Transverse colon (tissue), 4 donors: ENCODE measurements around the gene PNPT1. TPM values are rescaled to one million over a fixed set of nuclear protein-coding genes. Genes with fewer than 3 reads are reported as not detected.

Experiments
- DNase-seq: peaks from one replicate; pipeline ENCODE4 v3.0.0-alpha.2; 2019
- H3K27ac ChIP-seq, 4 donors: fragments of 200-600 bp; sonication (generic); 2 replicates each; pipeline ENCODE4 v1.5.1; 2016 to 2018; ENCODE audit warnings: inconsistent platforms in 4 of 4
- H3K27me3 ChIP-seq: fragments of 200-600 bp; sonication (generic); 2 replicates; pipeline ENCODE4 v1.5.1; 2017; ENCODE audit warnings: inconsistent platforms
- H3K36me3 ChIP-seq, 4 donors: fragments of 200-600 bp; sonication (generic); 2 replicates each; pipeline ENCODE4 v1.5.1; 2017 to 2019; ENCODE audit warnings: inconsistent platforms in 4 of 4
- H3K4me1 ChIP-seq, 4 donors: fragments of 200-600 bp; sonication (generic); 2 replicates each; pipeline ENCODE4 v1.5.1; 2017 to 2020; ENCODE audit warnings: inconsistent platforms in 4 of 4
- H3K4me3 ChIP-seq, 4 donors: fragments of 200-600 bp; sonication (generic); 1 replicate in 1 of 4; 2 replicates in 3 of 4; pipeline versions ENCODE4 v1.5.1 to v1.6.1; 2017 to 2019; ENCODE audit warnings: inconsistent platforms in 4 of 4
- H3K9me3 ChIP-seq, 2 donors: fragments of 200-600 bp; sonication (generic); 2 replicates each; pipeline ENCODE4 v1.5.1; 2017 to 2019; ENCODE audit warnings: inconsistent platforms in 2 of 2
- CTCF ChIP-seq, 5 experiments: fragments of 200-600 bp in 3 of 5; fragments of 450-650 bp in 2 of 5; sonication (generic) in 3 of 5; IDR thresholded peaks; 1 replicate in 2 of 5; 2 replicates in 3 of 5; pipeline ENCODE4 v1.5.1; 2016 to 2017; ENCODE audit warnings: antibody characterized with exemption in 5 of 5, inconsistent platforms in 3 of 5, mild to moderate bottlenecking in 2 of 5, moderate library complexity in 1 of 5
- EP300 ChIP-seq: sonication (generic); formaldehyde crosslinking; IDR thresholded peaks from one replicate; pipeline ENCODE4 v1.6.1; 2017; ENCODE audit warnings: antibody characterized with exemption, low read depth
- POLR2A ChIP-seq: fragments of 450-650 bp; IDR thresholded peaks from one replicate; pipeline ENCODE4 v1.6.1; 2016; ENCODE audit warnings: antibody characterized with exemption, mild to moderate bottlenecking, moderate library complexity
- POLR2AphosphoS5 ChIP-seq, 3 donors: sonication (generic); formaldehyde crosslinking; IDR thresholded peaks; one replicate each; pipeline ENCODE4 v1.6.1; 2016; ENCODE audit warnings: antibody characterized with exemption in 3 of 3
- WGBS, 2 donors: methylation state at CpG; one replicate each; pipeline ENCODE4 v1.1.5; 2018; ENCODE audit warnings: low coverage in 1 of 2; 5-methylcytosine and 5-hydroxymethylcytosine counted together
- in situ Hi-C, 4 donors: fragments of 200-750 bp; cut with MboI; loops; one replicate each; pipeline versions ENCODE4 v1.15.0 to v1.15.1; 2017; ENCODE audit warnings: low sequenced_read_pairs in 3 of 4, low pct_ligation_motif_present in 1 of 4, low pct_unique_long_range_greater_than_20kb in 1 of 4
- intact Hi-C: fragments of 100-400 bp; cut with DNase I; formaldehyde crosslinking; loops from one replicate; pipeline ENCODE4 v1.15.1; 2023; ENCODE audit warnings: low total_unique reads
- total RNA-seq, 4 donors: library from RNA; depleted of rRNA; stranded (reverse); fragments of >200 nt; gene quantifications; one replicate each; pipeline ENCODE4 v1.1.0, GENCODE V29; 2016

PNPT1 gene
- total RNA-seq, 4 donors from 2014 or later = 2.2 to 14.9 (median 9.1) TPM

- H3K4me3 ChIP-seq = no peak overlapping the region
- in situ Hi-C loops = loop anchor here in 1 of 4 donors (25.0 kb wide), 1 partner anchor 417 kb away; no protein-coding TSS in a partner anchor
- no peaks in the 10 kb centered on the region for H3K36me3 ChIP-seq
- no peaks in the 10 kb centered on the region for H3K9me3 ChIP-seq
- peaks cover 0 to 1% (median 0%) of the 10 kb centered on the region in 4 donors for H3K4me1 ChIP-seq
- 63 to 74% methylated on average over 10 to 11 of the region's 11 CpGs for WGBS, 2 donors
- no peak overlapping the region for H3K27ac ChIP-seq
- no peaks in the 10 kb centered on the region for H3K27me3 ChIP-seq
- TF ChIP-seq POLR2A (no peak), EP300 (no peak), CTCF (IDR thresholded peaks at IDR 0.05) (no peak), POLR2AphosphoS5 (IDR thresholded peaks at IDR 0.05) (no peak)
- no peak for DNase-seq
- intact Hi-C loops = no loop called here
Observed at GRCh38 chr2:55720417-55720816, 26.8 kb upstream of the PNPT1 start.

- in situ Hi-C loops = loop anchor here in 1 of 4 donors (25.0 kb wide), 1 partner anchor 417 kb away; no protein-coding TSS in a partner anchor
Observed at GRCh38 chr2:55719852-55720251, 26.2 kb upstream of the PNPT1 start.

GRCh38 chr2:55718165-55719008, 24.7 kb upstream of the PNPT1 start:
- intact Hi-C loops (loop anchor here (10.0 kb wide), 1 partner anchor 416 kb away; no protein-coding TSS in a partner anchor), in situ Hi-C loops (loop anchor here in 1 of 4 donors (25.0 kb wide), 1 partner anchor 419 kb away; no protein-coding TSS in a partner anchor)
- no peaks in the 10 kb centered on the region for H3K9me3 ChIP-seq
- WGBS, 2 donors = 9 to 23% methylated on average over 8 to 11 of the region's 11 CpGs
- no peak overlapping the region for H3K4me3 ChIP-seq
- DNase-seq = peak; percentile 40
- no peak overlapping the region for H3K27ac ChIP-seq
- no peak for TF ChIP-seq EP300
- TF ChIP-seq CTCF (IDR thresholded peaks at IDR 0.05) = peak; percentile 66 to 77 (median 74)
- no peaks in the 10 kb centered on the region for H3K27me3 ChIP-seq
- H3K36me3 ChIP-seq = no peaks in the 10 kb centered on the region
- H3K4me1 ChIP-seq = peaks cover 0 to 12% (median 5%) of the 10 kb centered on the region in 4 donors

More at GRCh38 chr2:55719852-55720251, 26.2 kb upstream of the PNPT1 start:
- no peak overlapping the region for H3K4me3 ChIP-seq
- H3K36me3 ChIP-seq = no peaks in the 10 kb centered on the region
- intact Hi-C loops = loop anchor here (10.0 kb wide), 1 partner anchor 415 kb away; no protein-coding TSS in a partner anchor
- no peak overlapping the region for H3K27ac ChIP-seq
- WGBS, 2 donors = 83 to 85% methylated on average over 1 of the region's 1 CpG
- TF ChIP-seq EP300 = no peak
- peaks cover 0 to 7% (median under 1%) of the 10 kb centered on the region in 4 donors for H3K4me1 ChIP-seq
- DNase-seq = no peak
- H3K9me3 ChIP-seq = no peaks in the 10 kb centered on the region
- H3K27me3 ChIP-seq = no peaks in the 10 kb centered on the region

GRCh38 chr2:55715626-55716025, 22.0 kb upstream of the PNPT1 start:
- no peak overlapping the region for H3K27ac ChIP-seq
- peaks cover 0 to 15% (median 5%) of the 10 kb centered on the region in 4 donors for H3K4me1 ChIP-seq
- H3K4me3 ChIP-seq = no peak overlapping the region
- no peaks in the 10 kb centered on the region for H3K36me3 ChIP-seq
- no peak for DNase-seq
- no peaks in the 10 kb centered on the region for H3K27me3 ChIP-seq
- WGBS, 2 donors = 50 to 74% methylated on average over 1 to 4 of the region's 4 CpGs
- TF ChIP-seq POLR2A (no peak), EP300 (no peak), CTCF (IDR thresholded peaks at IDR 0.05) (no peak), POLR2AphosphoS5 (IDR thresholded peaks at IDR 0.05) (no peak)
- intact Hi-C loops = loop anchor here (10.0 kb wide), 1 partner anchor 419 kb away; no protein-coding TSS in a partner anchor
- no peaks in the 10 kb centered on the region for H3K9me3 ChIP-seq
- in situ Hi-C loops = loop anchor here in 1 of 4 donors (25.0 kb wide), 1 partner anchor 422 kb away; no protein-coding TSS in a partner anchor
